OCI-LY1 (cell line): ENCODE results near the gene ZNF518A.

Experiments
- EZH2 ChIP-seq: fragments of 200-600 bp; sonication (generic), shearing (Covaris generic); IDR thresholded peaks from 2 replicates; pipeline ENCODE4 v1.8.0; 2017; ENCODE audit warnings: borderline replicate concordance, mixed run types, mild to moderate bottlenecking, antibody characterized with exemption, low read length, moderate library complexity, mixed read lengths
- TF ChIP-seq, protein P1 (sequence below): fragments of 200-600 bp; sonication (generic), shearing (Covaris generic); IDR thresholded peaks from 2 replicates; pipeline ENCODE4 v1.5.1; 2017; ENCODE audit warnings: mild to moderate bottlenecking, antibody characterized with exemption, low read length, moderate library complexity, mixed read lengths

DNA sequence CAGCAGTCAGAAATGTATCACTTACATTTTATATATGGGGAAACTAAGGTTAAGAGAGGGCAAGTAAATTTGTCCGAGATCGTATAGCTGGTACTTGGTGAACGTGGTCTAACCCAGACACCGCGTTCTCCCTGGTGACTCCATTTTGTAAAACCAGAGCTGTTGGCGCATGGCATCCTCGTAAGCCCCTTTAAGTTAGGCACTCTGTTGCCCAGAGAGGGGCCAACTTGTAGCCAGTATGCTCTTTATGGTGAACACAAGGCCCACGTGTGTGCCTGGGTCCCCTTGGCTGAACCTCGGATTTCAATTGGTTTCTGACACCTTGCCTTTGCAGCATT is 39.7 kb upstream of the ZNF518A start:
- TF ChIP-seq, protein P1, sequence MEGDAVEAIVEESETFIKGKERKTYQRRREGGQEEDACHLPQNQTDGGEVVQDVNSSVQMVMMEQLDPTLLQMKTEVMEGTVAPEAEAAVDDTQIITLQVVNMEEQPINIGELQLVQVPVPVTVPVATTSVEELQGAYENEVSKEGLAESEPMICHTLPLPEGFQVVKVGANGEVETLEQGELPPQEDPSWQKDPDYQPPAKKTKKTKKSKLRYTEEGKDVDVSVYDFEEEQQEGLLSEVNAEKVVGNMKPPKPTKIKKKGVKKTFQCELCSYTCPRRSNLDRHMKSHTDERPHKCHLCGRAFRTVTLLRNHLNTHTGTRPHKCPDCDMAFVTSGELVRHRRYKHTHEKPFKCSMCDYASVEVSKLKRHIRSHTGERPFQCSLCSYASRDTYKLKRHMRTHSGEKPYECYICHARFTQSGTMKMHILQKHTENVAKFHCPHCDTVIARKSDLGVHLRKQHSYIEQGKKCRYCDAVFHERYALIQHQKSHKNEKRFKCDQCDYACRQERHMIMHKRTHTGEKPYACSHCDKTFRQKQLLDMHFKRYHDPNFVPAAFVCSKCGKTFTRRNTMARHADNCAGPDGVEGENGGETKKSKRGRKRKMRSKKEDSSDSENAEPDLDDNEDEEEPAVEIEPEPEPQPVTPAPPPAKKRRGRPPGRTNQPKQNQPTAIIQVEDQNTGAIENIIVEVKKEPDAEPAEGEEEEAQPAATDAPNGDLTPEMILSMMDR: no peak
- no peak for TF ChIP-seq EZH2
